Naive thymus-derived CD4-positive, alpha-beta T cell (primary cell): ENCODE data around the gene UBXN10. TPM values are rescaled to one million over a fixed set of nuclear protein-coding genes. Genes with fewer than 3 reads are reported as not detected.

Experiments used
- ATAC-seq: fragments of 150-1000 bp; cut with Tn5 transposase; 2 replicates; pipeline ENCODE4 v1.10.0; 2021; ENCODE audit warnings: mild to moderate bottlenecking, moderate library complexity
- CTCF ChIA-PET: fragments of 350-600 bp; sonication (Branson Sonifier 250); formaldehyde crosslinking; loops from one replicate; lab custom pipeline; 2021; ENCODE audit warnings: antibody characterized with exemption; lab: Charles Lee
- POLR2A ChIA-PET: fragments of 350-600 bp; sonication (Branson Sonifier 250); formaldehyde crosslinking; loops from one replicate; lab custom pipeline; 2021; ENCODE audit warnings: antibody characterized with exemption, inconsistent platforms; lab: Charles Lee
- DNase-seq, 9 donors: peaks; one replicate each; pipeline versions ENCODE4 v3.0.0 to v3.0.0-alpha.2; 2020 to 2022; ENCODE audit warnings: mixed read lengths in 1 of 9
- H3K27ac ChIP-seq: one replicate; pipeline ENCODE4 v1.7.0; 2013; ENCODE audit warnings: mild to moderate bottlenecking, low read depth, low read length, moderate library complexity
- H3K27me3 ChIP-seq, 2 donors: one replicate each; pipeline ENCODE4 v1.7.0; 2013; ENCODE audit warnings: low read length in 2 of 2, mild to moderate bottlenecking in 2 of 2, moderate library complexity in 2 of 2; ENCODE audit not compliant: control insufficient read depth in 2 of 2, insufficient read depth in 2 of 2
- H3K36me3 ChIP-seq, 3 experiments: 1 replicate in 2 of 3; 2 replicates in 1 of 3; pipeline ENCODE4 v1.7.0; 2013; ENCODE audit warnings: low read length in 3 of 3, mild to moderate bottlenecking in 3 of 3, moderate library complexity in 1 of 3; ENCODE audit not compliant: insufficient read depth in 3 of 3, control insufficient read depth in 2 of 3
- H3K4me1 ChIP-seq, 2 donors: one replicate each; pipeline ENCODE4 v1.7.0; 2013; ENCODE audit warnings: low read length in 2 of 2, mild to moderate bottlenecking in 2 of 2, moderate library complexity in 1 of 2; ENCODE audit not compliant: control insufficient read depth in 2 of 2, insufficient read depth in 2 of 2
- H3K4me3 ChIP-seq: 2 replicates; pipeline ENCODE4 v1.7.0; 2013; ENCODE audit warnings: mild to moderate bottlenecking, low read length
- H3K9me3 ChIP-seq, 3 experiments: 1 replicate in 2 of 3; 2 replicates in 1 of 3; pipeline ENCODE4 v1.7.0; 2013; ENCODE audit warnings: low read length in 3 of 3; ENCODE audit not compliant: control insufficient read depth in 2 of 3
- H3K27ac Mint-ChIP-seq, 9 donors: one replicate each; pipeline ENCODE4 v1.8.0; 2020 to 2022; ENCODE audit warnings: mixed read lengths in 9 of 9, mild to moderate bottlenecking in 8 of 9, moderate library complexity in 5 of 9, inconsistent platforms in 2 of 9
- H3K27me3 Mint-ChIP-seq, 5 donors: one replicate each; pipeline ENCODE4 v1.8.0; 2021 to 2022; ENCODE audit warnings: mixed read lengths in 5 of 5, mild to moderate bottlenecking in 1 of 5
- H3K36me3 Mint-ChIP-seq, 5 donors: one replicate each; pipeline ENCODE4 v1.8.0; 2020 to 2022; ENCODE audit warnings: mixed read lengths in 5 of 5, mild to moderate bottlenecking in 3 of 5, inconsistent platforms in 1 of 5
- H3K4me1 Mint-ChIP-seq, 7 donors: one replicate each; pipeline ENCODE4 v1.8.0; 2020 to 2022; ENCODE audit warnings: mixed read lengths in 7 of 7, mild to moderate bottlenecking in 3 of 7, inconsistent platforms in 1 of 7
- H3K4me3 Mint-ChIP-seq, 10 donors: one replicate each; pipeline ENCODE4 v1.8.0; 2020 to 2022; ENCODE audit warnings: mild to moderate bottlenecking in 10 of 10, mixed read lengths in 10 of 10, moderate library complexity in 6 of 10, inconsistent platforms in 2 of 10
- H3K9me3 Mint-ChIP-seq, 11 donors: one replicate each; pipeline ENCODE4 v1.8.0; 2020 to 2022; ENCODE audit warnings: mixed read lengths in 11 of 11, mild to moderate bottlenecking in 4 of 11, inconsistent platforms in 1 of 11, moderate library complexity in 1 of 11
- intact Hi-C, 2 donors: fragments of 100-400 bp; cut with micrococcal nuclease; formaldehyde crosslinking; loops; one replicate each; pipeline ENCODE4 v1.15.1; 2023
- polyA plus RNA-seq, 2 donors: library from polyadenylated mRNA; unstranded; fragments of 300-500 nt; fragmentation: Illumina TruSeq; gene quantifications; one replicate each; pipeline ENCODE4 v1.2.3, GENCODE V29; 2021
- total RNA-seq, 6 experiments: library from RNA in 5 of 6; stranded (reverse) in 5 of 6; gene quantifications; 1 replicate in 5 of 6; 2 replicates in 1 of 6; pipeline ENCODE4 v1.2.3 and lab custom pipeline; 2021 to 2026

UBXN10 gene
- total and polyA plus RNA-seq, 7 experiments from 2014 or later: 0.03 to 1.1 (median 0.55) TPM; not detected in 3

GRCh38 chr1:20139776-20140612 is 45.9 kb upstream of the UBXN10 start:
- H3K4me3 ChIP-seq: no peak overlapping the region
- POLR2A ChIA-PET: no interaction called here
- intact Hi-C loops: no loop called here
- no peaks in the 10 kb centered on the region for H3K27me3 ChIP-seq
- no peak overlapping the region for H3K27ac ChIP-seq
- Mint-ChIP-seq H3K27me3 (peaks cover 4 to 20% (median 10%) of the 10 kb centered on the region in 5 donors), H3K9me3 (no peaks in the 10 kb centered on the region), H3K4me3 (no peak overlapping the region), H3K4me1 (no peaks in the 10 kb centered on the region), H3K27ac (no peak overlapping the region), H3K36me3 (no peaks in the 10 kb centered on the region)
- no peaks in the 10 kb centered on the region for H3K36me3 ChIP-seq
- H3K9me3 ChIP-seq: no peaks in the 10 kb centered on the region
- CTCF ChIA-PET: no interaction called here
- ATAC-seq (no peak), DNase-seq (no peak)
- H3K4me1 ChIP-seq: no peaks in the 10 kb centered on the region

DNA sequence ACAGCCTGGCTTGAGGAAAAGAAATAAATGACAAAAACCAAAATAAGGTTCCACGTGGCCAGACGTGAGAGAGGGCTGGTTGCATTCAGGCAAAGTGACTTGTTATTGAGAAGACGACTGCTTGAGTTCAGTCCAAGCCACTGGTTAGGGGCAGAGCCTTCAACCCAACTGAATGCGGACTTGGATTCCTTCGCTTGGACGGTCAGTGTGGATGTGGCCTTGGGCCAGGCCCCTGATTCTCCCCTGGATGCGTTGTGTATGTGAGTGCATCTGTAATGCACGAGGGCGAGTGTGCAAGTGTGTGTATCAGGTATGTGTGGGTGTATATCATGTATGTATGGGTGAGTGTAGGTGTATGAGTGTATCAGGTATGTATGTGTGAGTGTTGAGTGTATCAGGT is 44.9 kb upstream of the UBXN10 start:
- Mint-ChIP-seq H3K4me3 (no peak overlapping the region), H3K4me1 (no peaks in the 10 kb centered on the region), H3K36me3 (no peaks in the 10 kb centered on the region), H3K27ac (no peak overlapping the region), H3K9me3 (no peaks in the 10 kb centered on the region), H3K27me3 (peaks cover 4 to 14% (median 8%) of the 10 kb centered on the region in 5 donors)
- CTCF ChIA-PET: no interaction called here
- ATAC-seq: no peak
- no peaks in the 10 kb centered on the region for H3K4me1 ChIP-seq
- no peaks in the 10 kb centered on the region for H3K9me3 ChIP-seq
- H3K4me3 ChIP-seq: no peak overlapping the region
- intact Hi-C loops: no loop called here
- POLR2A ChIA-PET: no interaction called here
- H3K27ac ChIP-seq: no peak overlapping the region
- DNase-seq: no peak
- no peaks in the 10 kb centered on the region for H3K27me3 ChIP-seq
- no peaks in the 10 kb centered on the region for H3K36me3 ChIP-seq

DNA sequence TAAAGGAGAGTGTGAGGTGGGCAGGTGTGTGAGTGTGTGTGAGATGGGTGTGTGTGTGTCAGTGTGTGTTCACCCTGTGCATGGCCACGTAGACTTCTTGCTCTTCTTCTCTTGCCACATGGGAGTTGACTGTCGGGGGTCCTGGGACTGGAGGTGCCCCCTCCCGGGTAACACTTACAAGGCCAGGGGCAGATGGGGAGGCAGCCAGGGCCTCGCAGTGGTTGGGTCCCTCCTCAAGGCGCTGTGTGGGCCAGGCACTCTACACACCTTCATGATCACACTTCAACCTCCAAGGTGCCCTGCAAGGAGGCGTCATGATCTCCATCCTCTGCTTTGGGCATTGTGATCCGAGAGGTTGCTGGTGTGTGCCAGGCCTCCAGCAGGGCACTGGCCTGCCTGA is 44.4 kb upstream of the UBXN10 start:
- DNase-seq (no peak), ATAC-seq (no peak)
- intact Hi-C loops: no loop called here
- Histone ChIP-seq H3K27me3 (no peaks in the 10 kb centered on the region), H3K4me1 (no peaks in the 10 kb centered on the region), H3K27ac (no peak overlapping the region), H3K36me3 (no peaks in the 10 kb centered on the region), H3K9me3 (no peaks in the 10 kb centered on the region), H3K4me3 (no peak overlapping the region)
- Mint-ChIP-seq H3K4me1 (no peaks in the 10 kb centered on the region), H3K9me3 (no peaks in the 10 kb centered on the region), H3K36me3 (no peaks in the 10 kb centered on the region), H3K4me3 (no peak overlapping the region), H3K27ac (no peak overlapping the region), H3K27me3 (peaks cover 4 to 12% (median 8%) of the 10 kb centered on the region in 5 donors)
- ChIA-PET CTCF (no interaction called here), POLR2A (no interaction called here)

GRCh38 chr1:20142001-20142710 is 43.7 kb upstream of the UBXN10 start:
- Histone ChIP-seq H3K36me3 (no peaks in the 10 kb centered on the region), H3K27ac (no peak overlapping the region), H3K27me3 (no peaks in the 10 kb centered on the region), H3K9me3 (no peaks in the 10 kb centered on the region), H3K4me1 (no peaks in the 10 kb centered on the region), H3K4me3 (no peak overlapping the region)
- Mint-ChIP-seq H3K27ac (peak overlapping the region in 1 of 9 donors; percentile 56), H3K27me3 (peaks cover 4 to 12% (median 8%) of the 10 kb centered on the region in 5 donors), H3K4me3 (no peak overlapping the region), H3K4me1 (no peaks in the 10 kb centered on the region), H3K9me3 (no peaks in the 10 kb centered on the region), H3K36me3 (no peaks in the 10 kb centered on the region)
- CTCF ChIA-PET: interaction anchor here (2.1 kb wide), 1 partner anchor 10 kb away, joined by 10 read pairs; no protein-coding TSS in a partner anchor
- ATAC-seq: no peak
- intact Hi-C loops: no loop called here
- DNase-seq: no peak
- POLR2A ChIA-PET: no interaction called here

DNA sequence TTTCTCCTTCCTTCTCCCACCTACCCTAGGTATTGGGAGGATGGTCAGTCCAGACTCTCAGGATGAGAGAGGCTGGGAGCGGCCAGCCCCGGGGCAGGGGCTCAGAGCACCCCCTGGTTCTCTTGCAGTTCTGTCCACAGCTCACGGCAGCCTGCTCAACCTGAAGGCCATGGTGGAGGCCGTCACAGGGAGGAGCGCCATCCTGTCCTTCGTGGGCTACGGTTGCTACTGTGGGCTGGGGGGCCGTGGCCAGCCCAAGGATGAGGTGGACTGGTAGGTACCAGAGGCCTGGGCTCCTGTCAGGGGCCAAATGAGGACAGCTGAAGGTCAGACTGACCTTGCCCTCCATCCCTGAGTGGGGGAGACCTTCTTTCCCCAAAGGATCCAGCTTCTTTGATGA is 42.6 kb upstream of the UBXN10 start:
- ATAC-seq: no peak
- Histone ChIP-seq H3K27me3 (no peaks in the 10 kb centered on the region), H3K36me3 (no peaks in the 10 kb centered on the region), H3K4me1 (no peaks in the 10 kb centered on the region), H3K9me3 (no peaks in the 10 kb centered on the region), H3K4me3 (no peak overlapping the region), H3K27ac (no peak overlapping the region)
- peaks cover 2 to 12% (median 8%) of the 10 kb centered on the region in 5 donors for H3K27me3 Mint-ChIP-seq
- no peaks in the 10 kb centered on the region for H3K36me3 Mint-ChIP-seq
- ChIA-PET CTCF (interaction anchor here (0.7 to 2.1 kb wide), 2 partner anchors 9 to 228 kb away, joined by 3 to 10 read pairs; no protein-coding TSS in a partner anchor), POLR2A (interaction anchor here (0.6 kb wide), 1 partner anchor 23 kb away, joined by 3 read pairs; no protein-coding TSS in a partner anchor)
- H3K4me1 Mint-ChIP-seq: no peaks in the 10 kb centered on the region
- intact Hi-C loops: no loop called here
- H3K27ac Mint-ChIP-seq: no peak overlapping the region
- H3K4me3 Mint-ChIP-seq: no peak overlapping the region
- no peak for DNase-seq
- no peaks in the 10 kb centered on the region for H3K9me3 Mint-ChIP-seq

DNA sequence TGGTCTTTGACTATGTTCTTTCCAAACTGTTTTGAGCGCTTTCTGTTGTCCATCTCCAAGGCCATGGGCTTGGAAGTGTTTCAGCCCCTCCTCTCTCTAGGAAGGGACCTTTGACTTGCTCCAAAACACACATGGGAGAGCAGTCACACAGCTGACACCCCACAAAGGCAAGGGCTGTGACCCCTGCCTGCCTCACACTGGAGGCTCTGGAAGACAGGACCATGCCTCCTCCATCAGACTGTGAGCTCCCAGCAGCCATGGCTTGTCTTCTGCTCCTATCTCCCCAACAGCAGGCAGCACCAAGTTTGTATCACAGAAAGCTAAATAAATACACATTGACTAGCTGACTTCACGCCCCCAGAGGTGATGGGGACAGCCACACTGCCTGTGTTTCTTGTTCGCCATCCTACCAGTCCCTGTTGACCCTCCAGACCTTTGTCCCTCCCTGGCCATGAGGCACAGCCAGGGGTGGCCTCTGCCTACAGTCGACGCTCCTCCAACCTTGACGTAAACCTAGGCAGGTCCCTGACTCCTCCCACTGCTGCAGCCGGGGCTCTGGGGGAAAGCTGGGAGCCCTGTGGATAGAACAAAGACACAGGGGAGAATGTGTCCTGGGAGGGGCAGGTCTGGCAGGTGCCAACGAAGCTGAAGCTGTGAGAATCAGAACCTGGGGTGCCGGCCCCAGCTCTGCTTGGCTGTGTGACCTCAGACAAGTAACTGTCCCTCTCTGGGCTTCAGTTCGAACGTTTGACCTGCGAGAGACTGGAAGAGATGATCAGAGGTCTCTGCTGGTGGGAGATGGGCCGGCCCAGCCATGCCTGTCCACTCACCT is 41.9 kb upstream of the UBXN10 start:
- H3K4me3 ChIP-seq: no peak overlapping the region
- CTCF ChIA-PET: interaction anchor here (0.7 to 2.1 kb wide), 2 partner anchors 9 to 228 kb away, joined by 3 to 10 read pairs; no protein-coding TSS in a partner anchor
- no peaks in the 10 kb centered on the region for H3K36me3 ChIP-seq
- H3K9me3 Mint-ChIP-seq: no peaks in the 10 kb centered on the region
- H3K9me3 ChIP-seq: no peaks in the 10 kb centered on the region
- no peaks in the 10 kb centered on the region for H3K4me1 Mint-ChIP-seq
- H3K27me3 ChIP-seq: no peaks in the 10 kb centered on the region
- no peak overlapping the region for H3K27ac ChIP-seq
- peaks cover 0 to 8% (median 6%) of the 10 kb centered on the region in 5 donors for H3K27me3 Mint-ChIP-seq
- intact Hi-C loops: loop anchor here in 1 of 2 donors (2.0 kb wide), 1 partner anchor 225 kb away; no protein-coding TSS in a partner anchor
- H3K36me3 Mint-ChIP-seq: no peaks in the 10 kb centered on the region
- POLR2A ChIA-PET: interaction anchor here (0.6 kb wide), 1 partner anchor 24 kb away, joined by 3 read pairs; no protein-coding TSS in a partner anchor
- ATAC-seq (no peak), DNase-seq (no peak)
- no peaks in the 10 kb centered on the region for H3K4me1 ChIP-seq
- no peak overlapping the region for H3K4me3 Mint-ChIP-seq
- no peak overlapping the region for H3K27ac Mint-ChIP-seq
